SJCRH30 (cell line): ENCODE measurements around the gene NEK11. TPM values are rescaled to one million over a fixed set of nuclear protein-coding genes. Genes with fewer than 3 reads are reported as not detected.
A peak's percentile ranks its signal among the peaks of the same experiment; 100 is the strongest.

ENCODE experiments used
- DNase-seq, 2 experiments: peaks; one replicate each; pipeline ENCODE4 v3.0.0-alpha.2; 2015 to 2020
- H3K27ac ChIP-seq: fragments of 250-450 bp; sonication (Bioruptor Pico); 2 replicates; pipeline ENCODE4 v1.5.1; 2020; ENCODE audit warnings: mild to moderate bottlenecking, moderate library complexity
- H3K27me3 ChIP-seq: fragments of 250-450 bp; sonication (Bioruptor Pico); 2 replicates; pipeline ENCODE4 v1.5.1; 2020; ENCODE audit warnings: mild to moderate bottlenecking, moderate library complexity
- H3K36me3 ChIP-seq: fragments of 250-450 bp; sonication (Bioruptor Pico); 2 replicates; pipeline ENCODE4 v1.5.1; 2020; ENCODE audit warnings: mild to moderate bottlenecking, moderate library complexity
- H3K4me1 ChIP-seq: fragments of 250-450 bp; sonication (Bioruptor Pico); 2 replicates; pipeline ENCODE4 v1.5.1; 2020; ENCODE audit warnings: mild to moderate bottlenecking, moderate library complexity
- H3K4me3 ChIP-seq: fragments of 250-450 bp; sonication (Bioruptor Pico); 2 replicates; pipeline ENCODE4 v1.5.1; 2020; ENCODE audit warnings: mild to moderate bottlenecking, moderate library complexity
- H3K9me3 ChIP-seq: fragments of 250-450 bp; sonication (Bioruptor Pico); replicated peaks from 2 replicates; pipeline ENCODE4 v1.5.1; 2020; ENCODE audit warnings: mild to moderate bottlenecking, moderate library complexity
- total RNA-seq: library from RNA; depleted of rRNA; stranded (reverse); fragments of >200 nt; shearing (Covaris generic); gene quantifications from 2 replicates; pipeline ENCODE4 v1.2.3, GENCODE V29; 2014; rRNA removed

The NEK11 gene, protein sequence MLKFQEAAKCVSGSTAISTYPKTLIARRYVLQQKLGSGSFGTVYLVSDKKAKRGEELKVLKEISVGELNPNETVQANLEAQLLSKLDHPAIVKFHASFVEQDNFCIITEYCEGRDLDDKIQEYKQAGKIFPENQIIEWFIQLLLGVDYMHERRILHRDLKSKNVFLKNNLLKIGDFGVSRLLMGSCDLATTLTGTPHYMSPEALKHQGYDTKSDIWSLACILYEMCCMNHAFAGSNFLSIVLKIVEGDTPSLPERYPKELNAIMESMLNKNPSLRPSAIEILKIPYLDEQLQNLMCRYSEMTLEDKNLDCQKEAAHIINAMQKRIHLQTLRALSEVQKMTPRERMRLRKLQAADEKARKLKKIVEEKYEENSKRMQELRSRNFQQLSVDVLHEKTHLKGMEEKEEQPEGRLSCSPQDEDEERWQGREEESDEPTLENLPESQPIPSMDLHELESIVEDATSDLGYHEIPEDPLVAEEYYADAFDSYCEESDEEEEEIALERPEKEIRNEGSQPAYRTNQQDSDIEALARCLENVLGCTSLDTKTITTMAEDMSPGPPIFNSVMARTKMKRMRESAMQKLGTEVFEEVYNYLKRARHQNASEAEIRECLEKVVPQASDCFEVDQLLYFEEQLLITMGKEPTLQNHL
- 1.9 and 2.0 TPM in 2 replicates for total RNA-seq

DNA sequence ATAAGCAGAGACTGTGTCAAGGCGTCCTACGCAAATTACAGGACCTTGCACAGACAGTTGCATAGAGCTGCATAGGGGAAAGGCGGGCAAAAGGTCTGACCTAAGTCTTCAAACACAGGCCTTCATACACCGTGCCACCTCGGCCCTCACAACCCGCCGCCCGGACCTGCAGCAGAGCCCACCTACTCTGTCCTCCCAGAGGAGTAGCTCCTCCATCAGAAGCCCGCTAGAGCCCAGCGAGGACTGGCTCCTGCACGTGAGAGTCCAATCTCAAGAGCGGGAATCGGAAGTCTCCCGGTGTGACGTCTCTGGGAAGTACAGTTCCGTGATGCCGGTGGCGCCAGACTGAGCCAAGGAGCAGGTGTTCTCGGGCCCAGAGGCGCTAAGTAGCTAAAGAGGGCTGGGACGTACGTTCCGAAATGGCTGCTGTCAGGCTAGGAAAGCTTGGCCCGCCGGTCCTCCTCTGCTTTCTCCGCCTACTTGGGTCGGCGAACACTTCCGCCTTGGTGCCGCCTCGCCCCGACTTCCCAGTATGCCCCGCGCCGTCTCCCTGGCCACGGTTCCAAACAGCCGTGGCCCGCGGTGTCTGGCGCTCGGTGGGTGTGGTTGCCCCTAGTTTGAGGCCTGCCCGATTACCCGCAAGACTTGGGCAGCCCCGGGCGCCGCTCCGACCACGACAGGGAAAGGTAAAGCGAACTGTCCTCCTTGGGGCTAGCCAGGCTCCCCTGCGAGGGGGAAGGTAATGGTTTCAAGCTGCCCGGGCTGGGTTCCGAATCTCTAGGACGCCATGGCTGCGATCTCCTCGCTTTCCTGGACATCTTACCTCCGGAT, at the start of gene NEK11, which contains the start of gene ASTE1:
Gene NEK11 (plus strand): TSS at position 557 of the 831 bp plus-strand sequence. CDS start 2,832 bp downstream, outside the sequence.
Gene ASTE1 (minus strand): TSS at position 505 of the 831 bp plus-strand sequence. CDS start 1,519 bp downstream, outside the sequence.
- Histone ChIP-seq H3K36me3 (peaks cover 2% of the 10 kb centered on the region; the same call in 1 of the 2 replicates), H3K27me3 (no peaks in the 10 kb centered on the region), H3K27ac (peak within 1 kb of the TSS; percentile 69), H3K4me3 (peak within 1 kb of the TSS; percentile 69), H3K9me3 (no peaks in the 10 kb centered on the region), H3K4me1 (no peaks in the 10 kb centered on the region)
- DNase-seq: peak; percentile 88 to 90

DNA sequence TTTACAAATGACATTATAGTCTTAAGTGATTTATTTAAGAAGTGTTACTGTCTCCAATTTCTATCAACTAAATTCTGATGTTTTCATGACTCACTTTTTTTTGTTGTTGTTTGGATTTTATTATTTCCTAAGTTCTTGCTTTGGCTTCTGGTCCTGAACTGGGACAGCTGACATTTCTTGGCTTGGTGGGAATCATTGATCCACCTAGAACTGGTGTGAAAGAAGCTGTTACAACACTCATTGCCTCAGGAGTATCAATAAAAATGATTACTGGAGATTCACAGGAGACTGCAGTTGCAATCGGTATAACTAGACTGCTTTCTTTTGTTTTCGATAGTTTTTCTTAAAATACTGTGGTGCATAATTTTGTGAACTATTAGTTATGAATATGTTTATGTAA, 47.6 kb upstream of the NEK11 start:
- H3K36me3 ChIP-seq: peaks cover under 1% of the 10 kb centered on the region; the same call in 1 of the 2 replicates
- no peaks in the 10 kb centered on the region for H3K9me3 ChIP-seq
- no peaks in the 10 kb centered on the region for H3K27me3 ChIP-seq
- H3K4me1 ChIP-seq: no peaks in the 10 kb centered on the region
- H3K27ac ChIP-seq: no peak overlapping the region
- no peak for DNase-seq
- no peak overlapping the region for H3K4me3 ChIP-seq

DNA sequence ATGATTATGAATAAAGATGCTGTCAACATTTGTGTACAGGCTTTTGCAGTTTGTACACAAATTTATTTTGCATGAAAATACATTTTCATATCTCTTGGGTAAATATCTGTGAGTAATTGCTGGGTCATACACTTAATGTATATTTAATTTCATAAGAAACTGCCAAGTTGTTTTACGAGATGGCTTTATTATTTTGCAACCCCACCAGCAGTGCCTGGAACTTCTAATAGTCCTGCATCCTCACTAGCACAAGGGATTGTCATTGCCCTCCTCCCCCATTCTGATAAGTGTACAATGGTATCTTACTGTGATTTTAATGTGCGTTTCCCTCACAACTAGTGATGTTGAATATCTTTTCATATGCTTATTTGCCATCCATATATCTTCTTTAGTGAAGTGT, 45.2 kb upstream of the NEK11 start:
- H3K4me3 ChIP-seq: no peak overlapping the region
- no peak for DNase-seq
- H3K27me3 ChIP-seq: no peaks in the 10 kb centered on the region
- H3K4me1 ChIP-seq: no peaks in the 10 kb centered on the region
- no peaks in the 10 kb centered on the region for H3K9me3 ChIP-seq
- no peak overlapping the region for H3K27ac ChIP-seq
- H3K36me3 ChIP-seq: peaks cover 9% of the 10 kb centered on the region

DNA sequence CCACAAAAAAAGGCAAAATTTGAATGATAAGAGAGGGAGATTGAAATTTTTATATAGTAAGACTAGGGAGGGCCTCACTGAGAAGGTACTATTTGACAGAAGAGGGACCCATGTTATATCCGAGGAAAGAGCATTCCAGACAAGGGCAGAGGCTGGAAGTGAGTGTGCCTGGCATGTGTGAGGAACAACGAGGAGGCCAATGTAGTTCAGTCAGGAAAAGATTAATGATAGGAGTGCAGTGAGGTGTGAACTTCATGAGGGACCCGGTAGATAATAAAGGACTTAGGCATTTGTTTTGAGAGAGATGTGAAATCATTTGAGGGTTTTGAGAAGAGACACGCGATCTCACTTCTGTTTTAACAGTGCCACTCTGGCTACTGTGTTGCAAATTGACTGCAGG, 36.4 kb upstream of the NEK11 start:
- Histone ChIP-seq H3K36me3 (peaks cover 2% of the 10 kb centered on the region; the same call in 1 of the 2 replicates), H3K27ac (no peak overlapping the region), H3K27me3 (no peaks in the 10 kb centered on the region), H3K9me3 (no peaks in the 10 kb centered on the region), H3K4me1 (no peaks in the 10 kb centered on the region), H3K4me3 (no peak overlapping the region)
- DNase-seq: no peak

DNA sequence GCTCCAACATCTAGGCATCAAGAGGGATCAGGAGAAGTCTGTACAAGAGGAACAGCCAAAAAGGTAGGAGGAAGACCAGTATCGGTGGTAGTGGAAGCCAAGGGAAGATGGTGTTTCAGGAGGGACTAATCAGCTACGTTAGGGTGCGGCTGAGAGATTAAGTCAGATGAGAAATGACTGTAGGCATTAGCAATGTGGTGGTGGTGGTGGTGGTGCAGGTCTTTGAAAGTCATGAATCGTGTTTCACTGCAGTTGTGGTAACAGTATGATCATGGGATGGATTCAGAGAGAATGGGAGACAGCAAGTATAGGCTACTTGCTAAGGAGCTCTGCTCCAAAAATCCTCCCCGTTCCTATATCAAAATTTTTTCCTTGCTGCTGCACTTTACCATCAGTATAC, 35.6 kb upstream of the NEK11 start:
- no peaks in the 10 kb centered on the region for H3K9me3 ChIP-seq
- H3K27me3 ChIP-seq: no peaks in the 10 kb centered on the region
- H3K27ac ChIP-seq: no peak overlapping the region
- no peaks in the 10 kb centered on the region for H3K4me1 ChIP-seq
- H3K36me3 ChIP-seq: peaks cover 2% of the 10 kb centered on the region
- DNase-seq: no peak
- no peak overlapping the region for H3K4me3 ChIP-seq

DNA sequence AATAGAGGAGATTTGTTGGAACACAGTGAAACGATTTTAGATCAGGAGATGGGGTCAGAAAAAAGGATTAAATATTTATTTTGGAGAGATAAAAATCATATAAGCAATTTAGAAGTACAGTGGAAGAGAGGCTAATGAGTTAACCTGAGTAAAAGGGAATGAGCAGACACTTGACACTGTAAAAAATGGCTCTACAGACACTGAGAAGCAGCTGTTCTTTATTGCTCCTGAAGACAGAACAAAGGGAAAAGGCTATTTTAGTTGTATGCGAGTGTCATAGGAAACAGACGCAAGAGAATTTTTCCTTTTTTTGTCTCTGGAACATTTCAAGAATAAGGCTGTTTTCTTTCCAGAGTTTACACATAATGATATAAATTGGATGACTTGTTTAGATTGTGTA, 34.3 kb upstream of the NEK11 start:
- H3K27ac ChIP-seq: no peak overlapping the region
- peaks cover 7% of the 10 kb centered on the region for H3K36me3 ChIP-seq
- DNase-seq: peak in 1 of 2 experiments; percentile 5
- H3K9me3 ChIP-seq: no peaks in the 10 kb centered on the region
- H3K27me3 ChIP-seq: no peaks in the 10 kb centered on the region
- H3K4me3 ChIP-seq: no peak overlapping the region
- H3K4me1 ChIP-seq: no peaks in the 10 kb centered on the region

DNA sequence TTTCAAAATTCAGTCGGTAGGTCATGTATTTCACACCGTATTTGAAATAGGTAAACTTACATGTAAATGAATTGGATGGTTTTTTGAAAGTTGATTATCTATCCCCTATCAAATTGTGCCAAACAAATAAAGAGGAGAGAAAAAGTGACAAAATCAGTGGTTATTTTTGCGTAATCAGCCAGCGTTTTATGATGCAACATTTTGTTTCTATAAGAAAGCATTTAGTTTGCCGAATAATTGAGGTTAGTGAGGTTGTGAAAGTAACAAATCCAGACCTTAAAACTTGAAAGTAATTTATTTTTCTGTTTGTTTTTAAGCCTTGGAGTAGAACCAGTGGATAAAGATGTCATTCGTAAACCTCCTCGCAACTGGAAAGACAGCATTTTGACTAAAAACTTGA, 29.4 kb upstream of the NEK11 start:
- Histone ChIP-seq H3K9me3 (no peaks in the 10 kb centered on the region), H3K27me3 (no peaks in the 10 kb centered on the region), H3K4me1 (no peaks in the 10 kb centered on the region), H3K27ac (no peak overlapping the region), H3K4me3 (no peak overlapping the region), H3K36me3 (peaks cover 30% of the 10 kb centered on the region)
- DNase-seq: no peak

DNA sequence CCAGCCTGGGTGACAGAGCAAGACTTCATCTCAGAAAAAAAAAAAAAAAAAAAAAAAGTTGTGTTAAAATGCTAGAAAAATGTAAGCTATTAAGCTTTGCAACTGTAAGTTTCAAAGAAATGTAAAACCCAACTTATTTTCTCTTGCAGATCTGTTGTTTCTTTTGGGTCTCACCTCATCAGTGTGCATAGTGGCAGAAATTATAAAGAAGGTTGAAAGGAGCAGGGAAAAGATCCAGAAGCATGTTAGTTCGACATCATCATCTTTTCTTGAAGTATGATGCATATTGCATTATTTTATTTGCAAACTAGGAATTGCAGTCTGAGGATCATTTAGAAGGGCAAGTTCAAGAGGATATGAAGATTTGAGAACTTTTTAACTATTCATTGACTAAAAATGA, 25.6 kb upstream of the NEK11 start:
- H3K27me3 ChIP-seq: no peaks in the 10 kb centered on the region
- no peak overlapping the region for H3K4me3 ChIP-seq
- DNase-seq: no peak
- H3K27ac ChIP-seq: no peak overlapping the region
- no peaks in the 10 kb centered on the region for H3K9me3 ChIP-seq
- H3K4me1 ChIP-seq: no peaks in the 10 kb centered on the region
- peaks cover 40% of the 10 kb centered on the region for H3K36me3 ChIP-seq

DNA sequence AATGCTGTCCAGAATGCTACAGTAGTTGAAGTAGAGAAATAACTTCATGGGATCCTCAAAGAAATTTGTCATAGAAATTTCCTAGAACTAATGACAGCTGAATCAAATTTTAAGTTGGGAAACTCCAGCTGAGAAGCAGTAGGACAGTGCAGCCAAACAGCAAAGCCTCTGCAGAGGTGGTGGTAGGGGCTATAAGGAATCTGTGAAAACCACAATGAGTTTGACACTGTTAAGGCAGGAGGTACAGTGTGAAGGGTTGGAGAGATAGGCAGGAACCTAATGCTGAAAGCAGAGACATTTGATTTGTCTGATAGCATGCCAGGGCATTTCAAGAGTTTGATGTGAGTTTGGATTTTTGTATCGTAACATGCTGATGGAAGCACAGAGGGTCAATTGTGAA, 22.1 kb upstream of the NEK11 start:
- H3K4me3 ChIP-seq: no peak overlapping the region
- no peaks in the 10 kb centered on the region for H3K9me3 ChIP-seq
- no peaks in the 10 kb centered on the region for H3K27me3 ChIP-seq
- no peak for DNase-seq
- no peak overlapping the region for H3K27ac ChIP-seq
- H3K36me3 ChIP-seq: peaks cover 26% of the 10 kb centered on the region
- H3K4me1 ChIP-seq: no peaks in the 10 kb centered on the region

DNA sequence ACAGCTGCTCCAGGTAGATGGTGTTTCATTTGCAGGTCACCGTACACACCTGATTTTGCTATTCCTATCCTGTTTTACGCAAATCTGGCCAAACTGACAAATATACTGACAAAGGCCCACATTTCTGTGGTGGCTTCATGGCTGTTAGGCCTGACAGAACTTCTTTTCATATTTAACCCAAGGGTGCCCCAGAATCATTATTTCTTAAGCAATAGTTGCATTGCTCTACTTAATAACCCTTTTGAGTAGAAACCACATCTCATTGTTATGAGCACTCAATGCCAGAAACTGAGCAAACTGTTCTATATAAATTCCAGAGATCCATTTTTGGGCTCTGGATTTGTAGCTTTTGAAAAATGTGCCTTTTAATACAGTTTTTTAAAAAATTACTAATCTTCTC, 19.4 kb upstream of the NEK11 start:
- Histone ChIP-seq H3K4me3 (no peak overlapping the region), H3K27ac (no peak overlapping the region), H3K9me3 (no peaks in the 10 kb centered on the region), H3K4me1 (no peaks in the 10 kb centered on the region), H3K36me3 (peaks cover 15% of the 10 kb centered on the region; the same call in 1 of the 2 replicates), H3K27me3 (no peaks in the 10 kb centered on the region)
- no peak for DNase-seq

DNA sequence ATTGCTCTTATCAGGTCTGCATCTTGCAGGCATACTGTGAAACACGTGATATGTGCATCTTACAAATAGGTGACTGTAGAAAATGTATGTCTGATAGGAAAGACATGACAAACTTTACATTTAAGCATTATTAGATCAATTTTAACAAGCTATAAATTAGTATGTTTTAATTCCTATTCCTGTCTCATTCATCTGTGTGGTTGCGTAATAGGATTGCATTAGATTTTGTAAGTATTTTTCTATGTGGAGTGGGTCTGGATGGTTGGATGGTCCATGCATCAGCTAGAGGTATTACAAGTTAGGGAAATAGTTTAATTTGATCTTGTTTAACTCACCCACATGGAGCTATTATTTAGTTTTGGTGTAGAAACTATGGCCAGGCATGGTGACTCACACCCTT, 18.9 kb upstream of the NEK11 start:
- H3K4me1 ChIP-seq: no peaks in the 10 kb centered on the region
- H3K27me3 ChIP-seq: no peaks in the 10 kb centered on the region
- peaks cover 14% of the 10 kb centered on the region; the same call in 1 of the 2 replicates for H3K36me3 ChIP-seq
- no peak for DNase-seq
- no peak overlapping the region for H3K4me3 ChIP-seq
- H3K27ac ChIP-seq: no peak overlapping the region
- no peaks in the 10 kb centered on the region for H3K9me3 ChIP-seq

DNA sequence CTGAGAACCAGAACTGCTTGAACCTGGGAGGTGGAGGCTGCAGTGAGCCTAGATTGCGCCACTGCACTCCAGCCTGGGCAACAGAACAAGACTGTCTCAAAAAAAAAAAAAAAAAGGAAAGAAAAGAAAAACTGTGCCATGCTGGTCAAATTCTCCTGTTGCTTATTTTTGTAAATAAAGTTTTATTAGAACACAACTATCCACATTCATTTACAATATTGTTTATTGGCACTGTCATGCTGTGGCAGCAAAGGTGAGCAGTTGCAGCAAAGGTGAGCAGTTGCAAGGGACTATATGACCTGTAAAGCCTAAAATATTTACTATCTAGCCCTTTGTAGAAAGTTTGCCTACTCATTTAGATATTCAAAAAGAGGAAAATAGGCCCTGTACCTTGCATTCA, 18.4 kb upstream of the NEK11 start:
- Histone ChIP-seq H3K4me1 (no peaks in the 10 kb centered on the region), H3K27ac (no peak overlapping the region), H3K4me3 (no peak overlapping the region), H3K27me3 (no peaks in the 10 kb centered on the region), H3K9me3 (no peaks in the 10 kb centered on the region), H3K36me3 (peaks cover 14% of the 10 kb centered on the region; the same call in 1 of the 2 replicates)
- DNase-seq: no peak

DNA sequence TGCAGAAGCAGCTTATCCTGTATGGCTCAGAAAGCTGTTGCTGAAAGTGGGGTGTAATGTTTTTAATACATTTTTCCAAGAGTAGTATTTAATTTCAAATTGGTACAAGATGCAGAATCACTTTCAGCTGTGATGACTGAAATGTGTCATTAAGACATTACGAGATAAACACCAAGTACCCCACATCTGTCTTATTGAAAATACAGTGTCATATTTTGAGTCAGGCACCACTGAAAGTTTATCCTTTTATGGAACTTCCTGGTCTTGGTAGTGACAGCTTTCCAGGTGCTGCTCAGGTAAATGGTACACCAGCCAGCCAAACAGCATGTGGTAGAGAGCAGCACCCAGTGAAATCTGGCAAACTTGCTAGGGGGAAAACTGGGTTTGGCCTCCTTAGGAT, 17.0 kb upstream of the NEK11 start:
- no peak overlapping the region for H3K27ac ChIP-seq
- H3K4me1 ChIP-seq: no peaks in the 10 kb centered on the region
- H3K36me3 ChIP-seq: peaks cover 4% of the 10 kb centered on the region; the same call in 1 of the 2 replicates
- H3K4me3 ChIP-seq: no peak overlapping the region
- no peaks in the 10 kb centered on the region for H3K27me3 ChIP-seq
- DNase-seq: no peak
- no peaks in the 10 kb centered on the region for H3K9me3 ChIP-seq

DNA sequence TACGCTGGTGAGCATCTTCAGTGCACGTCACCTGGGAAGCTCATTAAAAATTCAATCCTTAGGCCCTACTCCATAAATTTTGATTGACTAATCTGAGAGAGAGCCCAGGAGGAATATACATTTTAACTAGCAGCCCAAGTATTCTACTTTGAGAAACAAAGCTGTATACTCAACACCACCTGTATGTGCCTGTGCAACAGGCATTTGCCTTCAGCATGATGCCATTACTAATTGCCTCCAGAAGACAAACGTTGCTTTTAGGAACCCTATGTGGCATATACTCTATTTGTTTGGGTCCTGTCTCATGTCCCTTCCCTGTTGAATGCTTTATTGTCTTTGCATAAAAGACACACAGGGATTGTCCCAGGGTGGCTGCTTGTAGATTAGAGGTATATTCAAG, 7.7 kb upstream of the NEK11 start:
- H3K27ac ChIP-seq: no peak overlapping the region
- H3K27me3 ChIP-seq: no peaks in the 10 kb centered on the region
- no peak overlapping the region for H3K4me3 ChIP-seq
- peaks cover 13% of the 10 kb centered on the region for H3K36me3 ChIP-seq
- no peak for DNase-seq
- no peaks in the 10 kb centered on the region for H3K9me3 ChIP-seq
- H3K4me1 ChIP-seq: no peaks in the 10 kb centered on the region
